Measurements from ENCODE around the gene ZNF217.

GRCh38 chr20:53524589-53525312 lies 68.9 kb downstream of the ZNF217 start:
- TF ChIP-seq POLR2A (IDR thresholded peaks at IDR 0.05; ENCODE audit: low read depth, low read length) (no peak), POLR2AphosphoS5 (IDR thresholded peaks at IDR 0.05; ENCODE audit: low read depth, low read length) (no peak)
